Progenitor cell of endocrine pancreas (in vitro differentiated cells): ENCODE results near the gene WDR59. TPM values are rescaled to one million over a fixed set of nuclear protein-coding genes. Genes with fewer than 3 reads are reported as not detected.

Source experiments
- DNase-seq: peaks from one replicate; pipeline ENCODE4 v3.0.0; 2021; ENCODE audit warnings: low spot score; ENCODE audit not compliant: unreplicated experiment
- H3K27ac Mint-ChIP-seq: 2 replicates; pipeline ENCODE4 v1.8.0; 2021; ENCODE audit warnings: mild to moderate bottlenecking, moderate library complexity, mixed read lengths
- H3K27me3 Mint-ChIP-seq: 2 replicates; pipeline ENCODE4 v1.8.0; 2021; ENCODE audit warnings: mixed read lengths
- H3K36me3 Mint-ChIP-seq: 2 replicates; pipeline ENCODE4 v1.8.0; 2022; ENCODE audit warnings: mixed read lengths; ENCODE audit not compliant: insufficient read depth
- H3K4me1 Mint-ChIP-seq: 2 replicates; pipeline ENCODE4 v1.8.0; 2021; ENCODE audit warnings: low read depth, mixed read lengths
- H3K4me3 Mint-ChIP-seq: 2 replicates; pipeline ENCODE4 v1.8.0; 2021; ENCODE audit warnings: low read depth, mild to moderate bottlenecking, moderate library complexity, mixed read lengths
- H3K9me3 Mint-ChIP-seq: 2 replicates; pipeline ENCODE4 v1.8.0; 2021; ENCODE audit warnings: low read depth, mixed read lengths
- CTCF ChIP-seq: fragments of 200-600 bp; sonication (generic); IDR thresholded peaks from one replicate; pipeline ENCODE4 v1.5.0; 2021; ENCODE audit warnings: antibody characterized with exemption, mild to moderate bottlenecking; ENCODE audit not compliant: unreplicated experiment
- total RNA-seq: library from RNA; stranded (reverse); gene quantifications from 2 replicates; pipeline ENCODE4 v1.2.1, GENCODE V29; 2021

WDR59 gene
- total RNA-seq, 1 donor from 2014 or later: 154 TPM

DNA sequence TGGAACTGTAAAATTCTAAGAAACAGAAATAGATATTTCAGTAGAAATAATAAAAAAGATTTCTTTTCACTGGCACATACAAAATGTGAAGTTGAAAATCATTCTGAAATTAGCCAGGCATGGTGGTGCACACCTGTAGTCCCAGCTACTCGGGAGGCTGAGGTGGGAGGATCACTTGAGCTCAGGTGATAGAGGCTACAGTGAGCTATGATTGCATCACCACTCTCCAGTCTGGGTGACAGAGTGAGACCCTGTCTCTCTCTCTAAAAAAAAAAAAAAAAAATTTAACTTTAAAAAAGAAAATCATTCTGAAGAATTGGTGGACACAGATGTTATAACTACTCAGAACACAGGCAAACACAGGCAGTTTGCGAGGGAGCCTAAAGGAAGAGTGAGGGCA lies 112.6 kb downstream of the WDR59 start:
- Mint-ChIP-seq H3K27ac (no peak overlapping the region), H3K4me3 (no peak overlapping the region), H3K4me1 (no peaks in the 10 kb centered on the region), H3K36me3 (peaks cover 16% of the 10 kb centered on the region), H3K9me3 (no peaks in the 10 kb centered on the region), H3K27me3 (no peaks in the 10 kb centered on the region)
- no peak for TF ChIP-seq CTCF
- no peak for DNase-seq

- Mint-ChIP-seq H3K9me3 (no peaks in the 10 kb centered on the region), H3K4me1 (no peaks in the 10 kb centered on the region), H3K4me3 (no peak overlapping the region), H3K36me3 (peaks cover 16% of the 10 kb centered on the region), H3K27ac (no peak overlapping the region), H3K27me3 (no peaks in the 10 kb centered on the region)
- TF ChIP-seq CTCF: no peak
- DNase-seq: no peak
Observed at GRCh38 chr16:74871608-74872007, 113.3 kb downstream of the WDR59 start.

DNA sequence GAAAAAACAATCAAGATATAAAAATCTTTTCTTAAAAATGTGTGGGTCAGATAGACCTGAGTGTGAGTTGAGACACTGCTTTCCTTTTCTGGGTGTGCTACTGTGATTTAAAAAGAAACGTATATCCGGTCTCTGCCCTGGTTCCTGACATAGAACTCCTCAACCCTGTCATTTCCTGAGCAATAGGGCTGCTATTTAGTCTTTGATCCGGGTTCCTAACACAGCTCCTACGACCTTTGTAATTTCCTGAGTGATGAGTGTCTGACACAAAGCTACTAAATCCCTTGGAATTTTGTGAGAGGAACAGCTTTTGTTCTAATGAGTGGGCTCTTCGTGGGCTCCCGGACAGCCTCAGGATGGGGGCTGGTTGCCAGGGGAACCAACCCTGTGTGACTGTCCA lies 116.4 kb downstream of the WDR59 start:
- Mint-ChIP-seq H3K9me3 (no peaks in the 10 kb centered on the region), H3K4me3 (no peak overlapping the region), H3K4me1 (peaks cover 3% of the 10 kb centered on the region), H3K27ac (no peak overlapping the region), H3K36me3 (peaks cover 6% of the 10 kb centered on the region), H3K27me3 (no peaks in the 10 kb centered on the region)
- no peak for DNase-seq
- TF ChIP-seq CTCF: no peak

GRCh38 chr16:74868035-74868434 lies 116.9 kb downstream of the WDR59 start:
- H3K4me3 Mint-ChIP-seq: no peak overlapping the region
- H3K4me1 Mint-ChIP-seq: peaks cover 3% of the 10 kb centered on the region
- no peaks in the 10 kb centered on the region for H3K27me3 Mint-ChIP-seq
- TF ChIP-seq CTCF: no peak
- H3K9me3 Mint-ChIP-seq: no peaks in the 10 kb centered on the region
- DNase-seq: no peak
- H3K27ac Mint-ChIP-seq: no peak overlapping the region
- H3K36me3 Mint-ChIP-seq: peaks cover 4% of the 10 kb centered on the region

GRCh38 chr16:74867281-74867849 lies 117.6 kb downstream of the WDR59 start:
- Mint-ChIP-seq H3K27ac (no peak overlapping the region), H3K4me1 (peaks cover 3% of the 10 kb centered on the region), H3K36me3 (peaks cover 4% of the 10 kb centered on the region), H3K27me3 (no peaks in the 10 kb centered on the region), H3K4me3 (no peak overlapping the region), H3K9me3 (no peaks in the 10 kb centered on the region)
- DNase-seq: no peak
- TF ChIP-seq CTCF: no peak
